Thyroid gland (tissue), 4 donors: ENCODE measurements around the gene RAPGEF4. TPM values are rescaled to one million over a fixed set of nuclear protein-coding genes. Genes with fewer than 3 reads are reported as not detected.

Experiments
- DNase-seq, 2 donors: peaks; one replicate each; pipeline ENCODE4 v3.0.0-alpha.2; 2019
- H3K27ac ChIP-seq, 3 donors: fragments of 200-600 bp; sonication (generic); 1 replicate in 2 of 3; 2 replicates in 1 of 3; pipeline ENCODE4 v1.5.1; 2016 to 2019; ENCODE audit warnings: mild to moderate bottlenecking in 1 of 3, moderate library complexity in 1 of 3
- H3K27me3 ChIP-seq: fragments of 200-600 bp; sonication (generic); one replicate; pipeline ENCODE4 v1.5.1; 2019
- H3K36me3 ChIP-seq, 2 donors: fragments of 200-600 bp; sonication (generic); one replicate each; pipeline ENCODE4 v1.5.1; 2016 to 2019
- H3K4me1 ChIP-seq, 2 donors: fragments of 200-600 bp; sonication (generic); one replicate each; pipeline ENCODE4 v1.5.1; 2017 to 2019
- H3K4me3 ChIP-seq, 3 donors: fragments of 200-600 bp; sonication (generic); replicated peaks in 1 of 3; 1 replicate in 2 of 3; 2 replicates in 1 of 3; pipeline ENCODE4 v1.5.1; 2016; ENCODE audit warnings: mild to moderate bottlenecking in 1 of 3
- H3K9me3 ChIP-seq: fragments of 200-600 bp; sonication (generic); one replicate; pipeline ENCODE4 v1.5.1; 2017
- CTCF ChIP-seq, 6 experiments: fragments of 200-600 bp in 3 of 6; fragments of 450-650 bp in 3 of 6; sonication (generic) in 3 of 6; IDR thresholded peaks; one replicate each; pipeline ENCODE4 v1.5.1; 2016 to 2019; ENCODE audit warnings: antibody characterized with exemption in 6 of 6, mild to moderate bottlenecking in 2 of 6, inconsistent platforms in 1 of 6, moderate library complexity in 1 of 6
- POLR2A ChIP-seq, 2 donors: fragments of 450-650 bp; IDR thresholded peaks; one replicate each; pipeline ENCODE4 v1.6.1; 2017; ENCODE audit warnings: antibody characterized with exemption in 2 of 2, mild to moderate bottlenecking in 2 of 2, moderate library complexity in 1 of 2
- WGBS, 2 donors: methylation state at CpG; one replicate each; pipeline ENCODE4 v1.1.5; 2017; 5-methylcytosine and 5-hydroxymethylcytosine counted together
- intact Hi-C: fragments of 100-400 bp; cut with DNase I; formaldehyde crosslinking; loops from one replicate; pipeline ENCODE4 v1.15.1; 2023
- total RNA-seq, 4 donors: library from RNA; depleted of rRNA; stranded (reverse); fragments of >200 nt; gene quantifications; one replicate each; pipeline ENCODE4 v1.2.3, GENCODE V29; 2016

RAPGEF4 gene
- total RNA-seq, 4 donors from 2014 or later: 7.9 to 19.6 (median 12.1) TPM

- no peak overlapping the region for H3K4me3 ChIP-seq
- no peaks in the 10 kb centered on the region for H3K36me3 ChIP-seq
- H3K9me3 ChIP-seq: no peaks in the 10 kb centered on the region
- no peak overlapping the region for H3K27ac ChIP-seq
- no peaks in the 10 kb centered on the region for H3K27me3 ChIP-seq
- 94 to 95% methylated on average over 13 of the region's 13 CpGs for WGBS, 2 donors
- H3K4me1 ChIP-seq: no peaks in the 10 kb centered on the region
- no peak for DNase-seq
- intact Hi-C loops: no loop called here
- no peak for TF ChIP-seq POLR2A (IDR thresholded peaks at IDR 0.05)
- no peak for TF ChIP-seq CTCF (IDR thresholded peaks at IDR 0.05)
Observed at GRCh38 chr2:173043897-173044519, 308.4 kb downstream of the RAPGEF4 start.

- Histone ChIP-seq H3K9me3 (no peaks in the 10 kb centered on the region), H3K4me3 (no peak overlapping the region), H3K27ac (no peak overlapping the region), H3K4me1 (peaks cover 0 to 6% of the 10 kb centered on the region in 2 donors), H3K27me3 (no peaks in the 10 kb centered on the region), H3K36me3 (no peaks in the 10 kb centered on the region)
- 89 to 98% methylated on average over 10 of the region's 10 CpGs for WGBS, 2 donors
- intact Hi-C loops: no loop called here
- DNase-seq: no peak
- no peak for TF ChIP-seq CTCF (IDR thresholded peaks at IDR 0.05)
- no peak for TF ChIP-seq POLR2A (IDR thresholded peaks at IDR 0.05)
Observed at GRCh38 chr2:173044686-173045085, 309.0 kb downstream of the RAPGEF4 start.

- intact Hi-C loops: no loop called here
- TF ChIP-seq CTCF (IDR thresholded peaks at IDR 0.05): no peak
- no peak for TF ChIP-seq POLR2A (IDR thresholded peaks at IDR 0.05)
- Histone ChIP-seq H3K36me3 (no peaks in the 10 kb centered on the region), H3K9me3 (no peaks in the 10 kb centered on the region), H3K27me3 (no peaks in the 10 kb centered on the region), H3K27ac (no peak overlapping the region), H3K4me1 (peaks cover 0 to 6% of the 10 kb centered on the region in 2 donors), H3K4me3 (no peak overlapping the region)
- no peak for DNase-seq
- 92 to 93% methylated on average over 2 of the region's 2 CpGs for WGBS, 2 donors
Observed at GRCh38 chr2:173045181-173045580, 309.5 kb downstream of the RAPGEF4 start.

- Histone ChIP-seq H3K27me3 (no peaks in the 10 kb centered on the region), H3K27ac (no peak overlapping the region), H3K4me3 (no peak overlapping the region), H3K36me3 (no peaks in the 10 kb centered on the region), H3K4me1 (peaks cover 4 to 6% of the 10 kb centered on the region in 2 donors), H3K9me3 (no peaks in the 10 kb centered on the region)
- intact Hi-C loops: no loop called here
- no peak for DNase-seq
- 94 to 98% methylated on average over 3 of the region's 3 CpGs for WGBS, 2 donors
- no peak for TF ChIP-seq POLR2A (IDR thresholded peaks at IDR 0.05)
- TF ChIP-seq CTCF (IDR thresholded peaks at IDR 0.05): no peak
Observed at GRCh38 chr2:173048522-173048896, 312.9 kb downstream of the RAPGEF4 start.

GRCh38 chr2:173048897-173049661 is 313.4 kb downstream of the RAPGEF4 start:
- Histone ChIP-seq H3K4me3 (no peak overlapping the region), H3K9me3 (no peaks in the 10 kb centered on the region), H3K27ac (peak overlapping the region; percentile 0 to 24 (median 16)), H3K4me1 (peaks cover 4 to 6% of the 10 kb centered on the region in 2 donors), H3K27me3 (no peaks in the 10 kb centered on the region), H3K36me3 (no peaks in the 10 kb centered on the region)
- 54 to 69% methylated on average over 4 of the region's 4 CpGs for WGBS, 2 donors
- peak; percentile 36 to 55 for DNase-seq
- no peak for TF ChIP-seq CTCF (IDR thresholded peaks at IDR 0.05)
- no peak for TF ChIP-seq POLR2A (IDR thresholded peaks at IDR 0.05)
- intact Hi-C loops: no loop called here
